OCI-LY1 (cell line): ENCODE results near the gene CUBN.

ENCODE experiments used
- CTCF ChIP-seq: fragments of 200-600 bp; sonication (generic), shearing (Covaris generic); IDR thresholded peaks from 2 replicates; pipeline ENCODE4 v1.5.1; 2017; ENCODE audit warnings: mild to moderate bottlenecking, antibody characterized with exemption, low read length, moderate library complexity, mixed read lengths
- EZH2 ChIP-seq: fragments of 200-600 bp; sonication (generic), shearing (Covaris generic); IDR thresholded peaks from 2 replicates; pipeline ENCODE4 v1.8.0; 2017; ENCODE audit warnings: borderline replicate concordance, mixed run types, mild to moderate bottlenecking, antibody characterized with exemption, low read length, moderate library complexity, mixed read lengths

- TF ChIP-seq CTCF = no peak
- TF ChIP-seq EZH2 = no peak
Measured at GRCh38 chr10:17115683-17116082, 13.9 kb downstream of the CUBN start.
